Fibroblast of the aortic adventitia (primary cell): ENCODE measurements around the gene UBE2I. TPM values are rescaled to one million over a fixed set of nuclear protein-coding genes. Genes with fewer than 3 reads are reported as not detected.

Source experiments
- DNase-seq: peaks from one replicate; pipeline ENCODE4 v3.0.0-alpha.2; 2010; ENCODE audit warnings: low read depth
- H3K4me3 ChIP-seq: 2 replicates; pipeline ENCODE4 v1.5.1; 2011; ENCODE audit warnings: low read depth, mild to moderate bottlenecking, control low read depth, low read length, moderate library complexity
- total RNA-seq: library from RNA; depleted of rRNA; stranded (reverse); fragments of >200 nt; gene quantifications from 2 replicates; pipeline ENCODE4 v1.2.3, GENCODE V29; 2012; ENCODE audit warnings: low replicate concordance
- TF ChIP-seq, protein P1 (sequence below): IDR thresholded peaks from 2 replicates; pipeline ENCODE4 v1.5.1; 2011; ENCODE audit warnings: mild to moderate bottlenecking, low read length, control low read depth, inconsistent platforms; ENCODE audit not compliant: insufficient read depth

Gene UBE2I
- total RNA-seq, 1 donor = 70.3 TPM

DNA sequence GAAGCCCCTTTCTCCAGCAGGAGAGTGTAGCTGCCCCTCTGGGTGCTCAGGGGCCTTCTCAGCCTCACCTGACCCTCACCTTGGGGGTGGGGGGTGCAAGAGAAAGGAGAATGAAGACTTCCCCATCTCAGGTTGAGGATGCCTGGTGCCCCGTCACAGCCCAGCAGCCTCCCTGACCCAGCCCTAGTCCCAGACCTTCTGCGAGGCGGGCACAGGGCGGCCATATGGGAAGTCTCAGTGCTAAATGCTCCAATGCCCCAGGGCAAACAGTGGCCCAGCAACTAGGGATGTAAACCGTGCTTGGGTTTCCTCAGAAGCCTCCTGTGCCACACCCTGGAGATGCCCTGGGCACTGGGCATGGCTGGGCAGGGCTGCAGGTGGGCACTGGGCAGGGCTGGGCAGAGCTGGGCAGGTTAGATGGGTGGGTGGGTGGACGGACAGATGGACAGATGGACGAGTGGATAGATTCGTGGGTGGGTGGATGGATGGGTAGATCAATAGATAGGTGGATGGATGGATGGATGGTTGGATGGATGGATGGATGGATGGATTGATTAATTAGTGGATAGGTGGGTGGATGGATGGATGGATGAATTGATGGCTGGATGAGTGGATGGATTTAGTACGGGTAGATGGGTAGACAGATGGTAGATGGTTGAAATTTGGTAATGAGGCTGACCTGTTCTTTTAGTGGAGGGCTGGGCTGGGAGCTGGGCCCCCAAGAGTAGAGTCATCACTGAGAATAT lies 36.8 kb upstream of the UBE2I start:
- TF ChIP-seq, protein P1, sequence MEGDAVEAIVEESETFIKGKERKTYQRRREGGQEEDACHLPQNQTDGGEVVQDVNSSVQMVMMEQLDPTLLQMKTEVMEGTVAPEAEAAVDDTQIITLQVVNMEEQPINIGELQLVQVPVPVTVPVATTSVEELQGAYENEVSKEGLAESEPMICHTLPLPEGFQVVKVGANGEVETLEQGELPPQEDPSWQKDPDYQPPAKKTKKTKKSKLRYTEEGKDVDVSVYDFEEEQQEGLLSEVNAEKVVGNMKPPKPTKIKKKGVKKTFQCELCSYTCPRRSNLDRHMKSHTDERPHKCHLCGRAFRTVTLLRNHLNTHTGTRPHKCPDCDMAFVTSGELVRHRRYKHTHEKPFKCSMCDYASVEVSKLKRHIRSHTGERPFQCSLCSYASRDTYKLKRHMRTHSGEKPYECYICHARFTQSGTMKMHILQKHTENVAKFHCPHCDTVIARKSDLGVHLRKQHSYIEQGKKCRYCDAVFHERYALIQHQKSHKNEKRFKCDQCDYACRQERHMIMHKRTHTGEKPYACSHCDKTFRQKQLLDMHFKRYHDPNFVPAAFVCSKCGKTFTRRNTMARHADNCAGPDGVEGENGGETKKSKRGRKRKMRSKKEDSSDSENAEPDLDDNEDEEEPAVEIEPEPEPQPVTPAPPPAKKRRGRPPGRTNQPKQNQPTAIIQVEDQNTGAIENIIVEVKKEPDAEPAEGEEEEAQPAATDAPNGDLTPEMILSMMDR = no peak
- no peak for DNase-seq
- no peak overlapping the region for H3K4me3 ChIP-seq

DNA sequence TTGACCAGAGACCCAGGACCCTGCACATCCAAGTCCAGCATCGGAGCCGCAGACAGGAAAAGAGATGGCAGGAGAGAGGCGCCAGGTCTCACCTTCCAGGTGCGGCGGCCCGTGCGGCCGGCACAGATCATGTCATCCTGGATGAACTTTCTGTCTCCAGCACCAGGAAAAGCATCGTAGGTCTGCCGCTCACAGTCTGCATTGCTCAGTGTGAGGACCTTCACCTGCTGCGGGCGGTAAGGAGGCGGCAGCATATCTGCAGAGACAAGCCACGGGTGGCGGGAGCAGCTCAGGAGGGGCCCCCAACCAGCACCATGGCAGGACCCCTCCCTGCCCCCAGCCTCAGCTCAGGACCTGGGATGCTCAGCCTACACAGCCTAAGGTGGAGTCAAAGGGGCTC lies 35.6 kb upstream of the UBE2I start:
- H3K4me3 ChIP-seq = no peak overlapping the region
- DNase-seq = no peak
- TF ChIP-seq, protein P1 = no peak

- H3K4me3 ChIP-seq = no peak overlapping the region
- DNase-seq = no peak
- TF ChIP-seq, protein P1 = no peak
Measured at GRCh38 chr16:1274767-1275166, 34.7 kb upstream of the UBE2I start.

DNA sequence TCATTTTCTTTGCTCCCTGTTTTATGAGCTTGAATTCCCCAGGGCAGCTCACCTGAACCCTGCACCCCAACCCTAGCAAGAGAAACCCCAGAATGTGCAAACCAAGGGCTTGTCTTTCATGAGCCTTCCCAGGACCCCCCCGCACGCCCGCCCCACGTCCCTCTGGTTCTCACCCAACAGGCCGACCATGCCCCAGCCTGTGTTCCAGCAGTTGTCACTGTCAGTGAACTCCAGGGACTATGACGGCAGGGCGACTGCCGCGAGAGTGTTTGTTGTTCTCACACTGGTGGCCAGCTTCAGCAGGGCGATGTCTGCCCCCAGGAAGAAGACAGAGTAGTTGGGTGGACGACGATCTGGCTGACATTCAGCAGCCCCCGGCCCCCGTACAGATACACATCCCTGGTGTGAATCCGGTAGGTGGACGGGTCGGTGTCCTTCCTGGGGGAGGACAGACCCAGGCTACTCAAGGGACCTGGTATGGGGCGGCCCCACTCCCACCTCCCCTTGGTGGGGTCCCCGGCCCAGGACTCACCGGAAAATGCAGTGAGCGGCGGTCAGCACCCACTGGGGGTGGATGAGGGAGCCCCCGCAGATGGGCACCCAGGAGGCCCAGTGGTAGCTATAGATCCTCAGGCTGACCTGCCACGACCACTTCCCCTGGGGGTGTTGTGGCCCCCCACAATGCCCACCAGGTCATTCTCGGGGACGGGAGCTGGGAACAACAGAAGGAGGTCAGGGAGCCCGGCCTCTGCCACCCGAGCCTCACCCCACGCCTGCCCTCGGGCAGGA lies 33.5 kb upstream of the UBE2I start:
- H3K4me3 ChIP-seq = no peak overlapping the region
- TF ChIP-seq, protein P1 = no peak
- no peak for DNase-seq

DNA sequence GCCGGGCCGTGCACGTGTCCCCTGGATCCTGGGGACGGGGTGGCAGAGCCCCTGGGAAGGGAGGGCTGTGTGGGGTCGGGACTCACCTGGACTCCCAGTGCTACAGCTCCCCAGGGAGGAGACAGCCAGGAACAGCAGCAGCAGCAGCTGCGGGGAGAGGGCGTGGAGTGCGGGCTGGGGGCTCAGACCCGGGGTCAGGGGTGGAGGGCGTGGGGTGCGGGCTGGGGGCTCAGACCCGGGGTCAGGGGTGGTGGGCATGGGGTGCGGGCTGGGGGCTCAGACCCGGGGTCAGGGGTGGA lies 32.9 kb upstream of the UBE2I start:
- TF ChIP-seq, protein P1 = no peak
- no peak for DNase-seq
- no peak overlapping the region for H3K4me3 ChIP-seq

DNA sequence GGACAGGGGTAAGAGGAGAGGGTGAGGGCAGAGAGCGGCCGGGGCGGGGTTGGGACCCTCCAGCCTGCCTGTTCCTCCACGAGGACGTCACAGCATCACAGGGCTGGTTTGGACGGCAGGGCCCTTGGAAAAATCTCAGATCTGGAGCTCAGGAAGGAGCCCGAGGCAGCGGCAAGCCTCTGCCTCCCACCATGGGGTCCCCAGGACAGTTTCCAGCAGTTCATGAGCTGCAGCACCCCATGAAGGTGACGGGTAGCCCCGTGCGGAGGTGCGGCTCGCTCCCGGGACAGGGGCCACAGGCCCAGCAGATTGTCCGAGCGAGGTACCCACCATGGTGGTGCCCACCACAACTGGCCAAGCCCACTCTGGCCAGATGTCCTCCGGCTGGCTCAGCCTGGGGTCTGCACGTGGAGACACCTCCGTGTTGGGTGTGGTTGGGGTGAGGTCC lies 32.3 kb upstream of the UBE2I start:
- TF ChIP-seq, protein P1 = no peak
- no peak for DNase-seq

More for the DNA sequence above, 32.3 kb upstream of the UBE2I start:
- H3K4me3 ChIP-seq = no peak overlapping the region
